Raji (cell line): ENCODE data around the gene MIGA1.

ENCODE experiments used
- POLR2A ChIP-seq: IDR thresholded peaks from 2 replicates; pipeline ENCODE4 v1.6.1; 2011; ENCODE audit warnings: low read depth, low read length, control low read depth; ENCODE audit not compliant: insufficient read depth

Gene MIGA1

GRCh38 chr1:77833521-77834100 lies 54.2 kb downstream of the MIGA1 start:
- no peak for TF ChIP-seq POLR2A

DNA sequence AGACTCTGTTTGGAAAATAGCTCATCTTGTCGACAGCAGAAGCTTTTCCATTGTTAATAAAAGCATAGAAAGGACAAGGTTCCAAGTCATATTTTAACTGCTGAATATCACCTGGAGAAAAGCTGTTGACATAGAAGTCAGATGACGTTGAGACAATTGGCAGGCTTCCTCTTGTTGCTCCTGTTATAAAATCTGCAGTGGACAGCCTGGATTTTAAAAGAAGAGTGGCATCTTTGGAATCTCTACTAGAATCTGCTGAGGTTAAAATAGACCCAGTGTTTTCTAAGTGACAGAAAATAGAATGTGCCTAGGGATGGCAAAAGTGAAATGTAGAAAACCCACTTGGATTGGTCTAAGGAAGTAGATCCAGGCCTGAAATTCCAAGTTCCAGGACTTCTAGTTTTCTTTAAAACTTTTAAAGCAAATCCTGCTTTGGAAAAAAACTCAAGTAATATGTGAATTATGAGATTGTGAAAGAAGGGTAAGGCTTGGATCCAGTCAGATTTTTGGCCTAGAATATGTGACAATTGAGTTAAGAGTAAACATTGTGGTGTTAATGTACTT lies 55.4 kb downstream of the MIGA1 start:
- no peak for TF ChIP-seq POLR2A

DNA sequence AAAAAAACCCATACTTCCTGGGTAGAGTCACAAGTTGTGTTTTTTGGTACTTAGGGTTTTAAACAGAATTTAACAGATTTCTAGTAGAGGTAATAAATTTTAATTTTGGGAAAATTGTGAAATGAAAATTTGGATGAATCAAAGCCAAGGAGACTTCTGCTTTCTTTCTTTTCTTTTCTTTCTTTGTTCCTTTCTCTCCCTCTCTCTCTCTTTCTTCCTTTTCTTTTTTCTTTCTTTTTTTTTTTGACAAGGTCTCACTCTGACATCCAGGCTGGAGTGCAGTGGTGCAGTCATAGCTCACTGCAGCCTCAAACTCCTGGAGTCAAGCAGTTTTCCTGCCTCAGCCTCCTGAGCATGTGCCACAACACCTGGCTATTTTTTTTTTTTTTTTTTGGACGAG lies 62.1 kb downstream of the MIGA1 start:
- no peak for TF ChIP-seq POLR2A

GRCh38 chr1:77845951-77846350 lies 66.5 kb downstream of the MIGA1 start:
- TF ChIP-seq POLR2A = no peak

GRCh38 chr1:77846966-77847365 lies 67.5 kb downstream of the MIGA1 start:
- TF ChIP-seq POLR2A = no peak

GRCh38 chr1:77847621-77848080 lies 68.2 kb downstream of the MIGA1 start:
- TF ChIP-seq POLR2A = no peak

GRCh38 chr1:77850082-77850481 lies 70.6 kb downstream of the MIGA1 start:
- no peak for TF ChIP-seq POLR2A

DNA sequence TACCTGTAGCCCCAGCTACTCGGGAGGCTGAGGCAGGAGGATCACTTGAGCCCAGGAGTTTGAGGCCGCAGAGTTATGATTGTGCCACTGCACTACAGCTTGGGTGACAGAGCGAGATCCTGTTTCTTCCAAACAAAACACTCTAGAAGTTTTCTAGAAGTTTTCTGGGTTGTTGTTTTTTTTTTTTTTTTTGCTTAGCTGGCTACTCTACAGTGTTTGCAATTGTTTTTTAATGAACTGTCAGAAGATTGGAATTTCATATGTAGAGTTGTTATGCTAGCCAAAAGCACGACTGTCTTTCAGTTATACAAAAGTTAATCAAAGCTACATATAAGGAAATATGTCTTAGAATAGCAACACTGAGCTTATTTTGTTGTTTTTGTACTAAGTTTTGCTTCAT lies 78.1 kb downstream of the MIGA1 start:
- TF ChIP-seq POLR2A = no peak

DNA sequence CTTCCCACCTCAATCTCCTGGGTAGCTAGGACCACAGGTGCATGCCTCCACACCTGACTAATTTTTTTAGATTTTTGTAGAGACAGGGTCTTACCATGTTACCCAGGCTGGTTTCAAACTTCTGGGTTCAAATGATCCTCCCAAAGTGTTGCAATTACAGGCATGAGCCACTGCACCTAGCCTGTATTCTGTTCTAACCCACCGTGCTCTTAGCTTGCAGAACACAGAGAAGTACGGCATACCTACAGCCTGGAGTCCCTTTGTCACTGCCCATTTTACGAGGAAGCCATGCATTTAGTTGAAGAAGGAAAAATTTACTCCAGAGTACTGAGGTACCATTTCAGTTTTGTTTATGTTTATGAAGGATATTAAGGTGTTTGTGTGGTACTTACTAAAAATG lies 79.3 kb downstream of the MIGA1 start:
- no peak for TF ChIP-seq POLR2A

DNA sequence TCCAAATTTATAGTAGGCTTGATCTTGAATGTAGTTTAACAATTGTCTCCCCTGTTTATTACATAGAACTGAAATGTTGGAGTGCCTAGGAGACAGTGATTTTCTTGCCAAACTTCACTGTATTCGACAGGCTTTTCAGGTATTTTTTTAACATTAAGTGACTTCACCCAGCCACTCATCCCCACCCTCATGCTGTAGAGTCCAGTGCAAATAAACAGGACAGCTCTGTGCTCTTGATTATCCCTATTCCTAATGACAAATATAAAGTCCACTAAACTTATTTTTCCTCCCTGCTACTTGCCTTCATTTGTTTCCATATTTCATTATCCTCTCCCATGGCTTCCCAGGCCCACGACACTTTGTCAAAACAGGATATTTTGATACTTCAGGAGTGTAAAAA lies 79.8 kb downstream of the MIGA1 start:
- no peak for TF ChIP-seq POLR2A

DNA sequence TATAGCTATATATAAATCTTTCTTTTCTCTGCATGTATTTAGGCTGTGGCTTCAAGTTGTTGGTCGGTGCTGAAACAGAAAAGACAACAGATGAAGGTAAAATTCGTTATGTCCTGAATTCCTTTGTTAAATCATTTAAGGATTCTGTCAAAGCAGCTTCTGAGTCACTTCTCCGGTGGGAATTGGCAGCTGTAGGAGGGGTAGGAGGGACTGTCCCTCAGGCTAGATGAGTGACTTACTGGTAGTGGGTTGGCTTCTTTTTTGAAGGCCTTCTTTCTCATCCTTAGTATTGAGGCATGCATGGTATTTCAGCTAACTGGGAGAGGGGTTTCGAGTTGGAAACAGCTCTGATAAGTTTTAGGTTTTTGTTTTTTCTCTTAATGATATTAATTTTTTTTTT lies 86.8 kb downstream of the MIGA1 start:
- no peak for TF ChIP-seq POLR2A

GRCh38 chr1:77872645-77873044 lies 93.2 kb downstream of the MIGA1 start:
- TF ChIP-seq POLR2A = no peak

GRCh38 chr1:77873461-77873860 lies 94.0 kb downstream of the MIGA1 start:
- no peak for TF ChIP-seq POLR2A

DNA sequence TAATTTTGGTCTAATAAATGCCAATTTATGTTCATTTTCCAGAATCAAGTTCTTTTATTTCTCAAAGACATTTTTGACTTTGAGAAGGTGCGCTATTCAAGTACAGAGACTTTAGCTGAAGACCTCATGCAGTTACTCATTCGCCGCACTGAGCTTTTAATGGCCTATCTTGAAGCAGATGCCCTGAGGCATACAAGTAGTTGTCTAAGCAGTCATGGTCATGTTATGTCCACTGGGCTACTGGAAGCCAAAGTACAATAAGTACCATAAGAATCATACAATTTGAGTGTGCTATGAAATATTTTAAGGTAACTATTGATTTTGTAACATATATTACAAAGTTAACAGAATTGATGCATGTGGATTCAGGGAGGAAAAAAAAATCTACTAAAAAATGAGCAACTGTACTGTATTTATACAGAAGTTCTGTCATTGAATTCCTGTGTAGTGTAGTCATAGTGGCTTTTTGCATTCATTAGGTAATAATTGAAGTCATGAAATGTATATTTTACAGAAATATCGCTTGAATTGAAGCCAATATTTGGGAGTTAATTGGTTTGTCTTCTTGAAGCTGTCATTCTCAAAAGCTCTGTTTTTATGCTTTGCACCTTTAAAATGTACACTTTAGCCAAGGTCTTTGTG lies 95.5 kb downstream of the MIGA1 start:
- TF ChIP-seq POLR2A = no peak

DNA sequence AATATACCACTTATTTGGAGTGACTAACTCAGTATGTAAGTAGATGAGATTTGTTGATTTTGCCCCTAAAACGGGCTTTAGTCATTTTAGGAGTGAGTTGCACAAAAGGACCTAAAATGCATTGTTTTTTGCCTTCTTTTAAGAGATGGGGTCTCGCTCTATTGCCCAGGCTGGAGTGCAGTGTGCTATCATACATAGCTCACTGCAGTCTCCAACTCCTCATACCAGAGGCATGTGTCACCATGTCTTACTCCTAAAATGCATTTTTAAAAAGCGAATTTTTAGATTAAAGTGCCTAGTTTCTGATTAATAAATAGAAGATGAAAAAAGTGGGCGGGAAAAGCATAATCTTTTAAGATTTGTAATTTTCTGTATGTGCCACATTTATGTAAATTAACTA lies 97.4 kb downstream of the MIGA1 start:
- no peak for TF ChIP-seq POLR2A

- TF ChIP-seq POLR2A = no peak
These were observed 101.6 kb downstream of the MIGA1 start for GRCh38 chr1:77881061-77881460.

GRCh38 chr1:77882411-77882810 lies 103.0 kb downstream of the MIGA1 start:
- no peak for TF ChIP-seq POLR2A
